NB4 (cell line): ENCODE results near the gene LBHD2.

ENCODE experiments used
- CTCF ChIP-seq: IDR thresholded peaks from one replicate; pipeline ENCODE4 v1.5.1; 2012; ENCODE audit warnings: low read depth, low read length
- MAX ChIP-seq: IDR thresholded peaks from 2 replicates; pipeline ENCODE4 v1.6.1; 2011; ENCODE audit warnings: low read depth, low read length
- POLR2A ChIP-seq: IDR thresholded peaks from 2 replicates; pipeline ENCODE4 v1.6.1; 2011; ENCODE audit warnings: mild to moderate bottlenecking; ENCODE audit not compliant: insufficient read length; ENCODE audit errors: extremely low read depth

GRCh38 chr14:103059556-103059955 lies 24.5 kb upstream of the LBHD2 start:
- TF ChIP-seq POLR2A (no peak), CTCF (no peak), MAX (no peak)
